NCI-H1694 treated with DMSO at 0.1 percent for 48 hours (cell line): Measurements from ENCODE around the gene ESRRG.
A peak's percentile ranks its signal among the peaks of the same experiment; 100 is the strongest.
"Not testable (repeated sequence)": the region's sequence is repeated elsewhere in the genome, so short reads cannot be mapped to it uniquely, and the experiment has no call there.

Experiments
- DNase-seq: peaks from one replicate; lab custom pipeline; 2025; lab: John Stamatoyannopoulos, UW

ESRRG gene

DNA sequence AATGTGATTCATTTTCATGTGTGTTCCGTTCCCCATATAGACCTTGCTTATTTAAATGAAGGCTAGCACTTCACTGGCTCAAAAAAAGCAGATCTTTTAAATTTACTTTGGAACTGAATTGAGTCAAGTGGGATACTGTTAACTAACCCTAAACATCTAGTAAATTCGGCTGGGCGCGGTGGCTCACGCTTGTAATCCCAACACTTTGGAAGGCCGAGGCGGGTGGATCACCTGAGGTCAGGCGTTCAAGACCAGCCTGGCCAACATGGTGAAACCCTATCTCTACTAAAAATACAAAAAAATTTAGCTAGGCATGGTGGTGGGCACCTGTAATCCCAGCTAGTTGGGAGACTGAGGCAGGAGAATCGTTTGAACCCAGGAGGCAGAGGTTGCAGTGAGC is 19.2 kb downstream of the ESRRG start:
- not testable (repeated sequence) for DNase-seq

DNA sequence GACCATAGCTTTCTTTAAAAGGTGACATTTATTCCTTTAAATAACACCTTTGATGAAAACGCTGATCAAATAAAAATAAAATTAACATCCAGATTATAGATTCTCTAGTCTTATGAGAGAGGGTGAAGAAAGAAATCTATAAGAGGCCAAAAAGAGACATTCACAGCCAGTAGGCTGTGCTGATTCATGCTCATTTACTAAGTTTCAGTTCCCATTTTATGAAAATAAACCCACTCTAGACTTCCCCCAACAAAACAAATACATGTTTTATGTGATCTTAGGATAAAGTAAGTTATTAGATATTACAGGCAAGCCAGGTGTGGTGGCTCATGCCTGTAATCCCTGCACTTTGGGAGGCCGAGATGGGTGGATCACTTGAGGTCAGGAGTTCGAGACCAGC is 21.1 kb downstream of the ESRRG start:
- no peak for DNase-seq

DNA sequence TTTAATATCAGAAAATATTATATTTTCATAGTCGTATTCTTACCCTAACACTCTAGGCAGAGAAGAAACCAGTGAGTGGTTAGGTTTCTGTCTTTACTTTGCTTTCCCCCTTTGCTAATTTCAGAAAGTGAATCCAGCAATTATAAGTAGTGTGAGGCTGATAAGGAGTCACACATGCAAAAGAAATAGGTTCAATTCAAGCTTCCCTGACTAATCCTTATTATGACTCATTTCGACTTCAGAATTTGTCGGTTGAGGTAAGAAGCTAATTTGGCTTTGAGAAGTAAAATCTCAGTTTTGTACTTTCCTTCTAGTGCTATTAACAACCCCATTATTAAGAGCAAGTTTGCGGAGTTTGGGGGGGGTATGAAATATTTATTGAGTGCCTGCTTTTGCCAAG is 22.4 kb downstream of the ESRRG start:
- DNase-seq: no peak

DNA sequence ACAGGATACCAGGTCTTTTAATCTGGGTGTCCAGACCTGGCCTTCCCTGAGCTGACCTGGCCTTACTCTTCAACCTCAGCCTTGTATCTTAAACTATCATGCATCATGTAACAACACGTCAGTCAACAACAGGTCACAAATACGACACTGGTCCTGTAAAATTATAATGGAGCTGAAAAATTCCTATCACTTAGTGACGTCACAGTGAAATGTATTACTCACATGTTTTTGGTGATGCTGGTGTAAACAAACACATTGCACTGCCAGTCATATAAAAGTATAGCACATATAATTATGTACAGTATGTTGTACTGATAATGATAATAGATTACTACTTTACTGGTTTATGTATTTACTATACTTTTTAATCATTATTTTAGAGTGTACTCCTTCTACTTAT is 31.5 kb downstream of the ESRRG start:
- DNase-seq: no peak

DNA sequence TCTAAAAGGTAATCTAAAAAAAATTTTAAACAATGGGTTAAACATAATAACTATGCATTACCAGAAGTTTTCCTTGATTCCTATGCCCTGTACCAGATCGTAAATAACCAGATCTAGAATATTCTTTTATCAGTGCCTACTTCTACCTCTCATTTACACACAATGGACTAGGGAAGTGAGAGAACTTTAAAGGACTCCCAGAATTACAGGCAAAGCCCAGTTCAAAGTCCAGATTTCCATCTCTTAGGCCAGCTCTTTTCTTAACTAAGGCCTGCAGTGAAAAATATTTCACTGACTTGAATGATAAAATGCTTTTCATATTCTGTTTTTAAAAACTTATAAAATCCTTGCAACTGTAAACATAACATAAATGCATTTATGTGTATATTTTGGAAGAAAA is 32.6 kb downstream of the ESRRG start:
- DNase-seq: no peak

DNA sequence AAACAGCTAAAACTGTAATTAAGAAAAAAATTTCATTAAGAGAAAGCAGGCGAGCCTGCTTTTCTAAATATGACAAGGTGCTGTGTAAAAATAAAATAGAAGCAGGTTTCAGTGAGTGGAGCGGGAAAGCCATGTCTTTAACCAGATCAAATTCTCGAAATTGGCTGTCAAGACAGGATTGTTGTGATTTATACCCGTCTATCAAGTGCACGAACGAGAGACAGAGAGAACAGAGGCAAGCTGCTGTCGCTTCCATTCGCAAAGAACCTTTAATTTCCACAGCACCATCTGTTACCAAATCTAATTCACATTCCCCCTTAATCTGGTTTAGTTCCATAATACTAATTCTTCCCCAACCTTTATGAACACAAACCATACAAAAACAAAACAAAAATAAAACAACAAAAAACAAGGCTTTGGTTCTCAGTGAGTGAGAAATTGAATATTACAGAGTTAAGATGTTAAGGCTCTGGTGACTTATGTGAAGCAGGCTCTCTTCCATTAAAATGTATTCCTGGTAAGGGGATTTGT is 35.0 kb downstream of the ESRRG start:
- DNase-seq: peak; percentile 91

DNA sequence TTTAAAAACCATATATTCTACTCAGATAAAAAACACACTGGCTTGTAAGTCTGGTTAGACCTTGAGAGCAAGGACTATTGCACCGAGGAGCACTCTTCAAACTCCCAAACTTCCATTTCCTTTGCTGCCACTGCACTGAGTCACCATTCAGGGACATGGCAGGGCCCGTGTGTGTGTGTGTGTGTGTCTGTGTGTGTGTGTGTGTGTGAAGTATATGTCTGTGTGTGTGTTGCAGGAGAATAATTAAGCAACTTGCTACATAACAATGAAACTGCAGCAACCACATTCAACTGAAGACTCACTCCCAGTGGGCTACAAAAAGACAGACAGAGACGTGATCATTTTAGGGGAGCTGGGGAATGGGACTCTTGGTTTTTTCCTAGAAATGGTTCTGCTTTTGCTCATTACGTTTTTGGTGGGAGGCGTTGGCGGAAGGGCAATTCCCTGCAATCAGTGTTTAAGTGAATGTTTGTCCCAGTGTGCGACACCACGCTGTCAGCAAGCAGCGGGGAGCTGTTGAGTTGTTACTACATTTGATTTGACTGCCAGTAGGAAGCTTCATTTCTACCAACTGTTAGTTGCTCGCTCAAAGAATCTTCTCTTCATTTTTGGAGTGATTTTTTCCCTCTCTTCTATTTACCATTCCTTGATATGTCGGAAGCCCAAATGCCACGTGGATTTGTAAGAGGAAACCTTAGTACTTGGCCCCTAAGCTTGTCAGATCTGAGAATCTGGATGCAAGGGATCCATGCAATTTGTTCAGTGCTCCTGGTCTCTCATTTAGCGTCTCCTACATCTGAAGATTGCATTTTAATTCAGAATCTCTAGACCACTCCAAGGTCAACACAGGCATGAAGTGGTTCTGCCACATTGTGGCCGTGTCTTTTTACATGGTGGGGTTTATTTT is 36.1 kb downstream of the ESRRG start:
- peak; percentile 56 for DNase-seq

DNA sequence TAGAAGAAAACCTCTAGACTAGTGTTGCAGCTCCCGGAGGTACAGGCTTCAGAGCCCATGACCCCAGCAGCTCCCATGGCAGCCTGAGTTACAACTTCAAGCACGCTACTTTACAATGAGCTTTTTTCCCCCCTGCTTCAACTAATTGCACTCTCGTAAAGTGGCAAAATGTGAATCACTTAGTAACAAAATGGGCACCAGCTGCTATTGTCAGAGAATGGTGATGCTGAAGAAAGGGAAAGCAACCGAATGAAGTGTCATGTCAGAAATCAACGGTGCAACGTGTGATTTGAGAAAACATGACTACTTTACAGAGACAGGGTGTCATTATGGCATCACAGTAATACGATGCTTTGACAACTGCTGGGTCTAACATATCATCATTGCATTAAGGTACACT is 40.5 kb downstream of the ESRRG start:
- peak; percentile 23 for DNase-seq

DNA sequence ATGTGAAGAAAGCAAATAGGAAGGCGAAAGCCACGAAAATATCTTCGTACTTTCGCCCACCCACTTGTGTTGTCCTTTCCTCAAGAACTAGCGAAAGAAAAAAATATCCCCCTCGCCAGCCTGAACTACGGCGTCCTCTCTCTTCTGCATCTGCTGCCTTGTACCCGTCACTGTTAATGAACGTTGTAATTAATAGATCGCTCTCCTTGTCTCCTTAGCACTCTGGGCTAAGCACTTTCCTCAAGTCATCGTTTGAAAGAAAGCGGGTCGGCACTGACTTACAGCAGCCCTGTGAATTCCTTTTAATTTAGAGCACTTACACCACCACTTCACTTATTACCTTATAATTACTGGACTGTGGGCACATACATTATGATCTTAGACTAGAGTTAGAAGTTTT is 44.1 kb downstream of the ESRRG start:
- DNase-seq: no peak

DNA sequence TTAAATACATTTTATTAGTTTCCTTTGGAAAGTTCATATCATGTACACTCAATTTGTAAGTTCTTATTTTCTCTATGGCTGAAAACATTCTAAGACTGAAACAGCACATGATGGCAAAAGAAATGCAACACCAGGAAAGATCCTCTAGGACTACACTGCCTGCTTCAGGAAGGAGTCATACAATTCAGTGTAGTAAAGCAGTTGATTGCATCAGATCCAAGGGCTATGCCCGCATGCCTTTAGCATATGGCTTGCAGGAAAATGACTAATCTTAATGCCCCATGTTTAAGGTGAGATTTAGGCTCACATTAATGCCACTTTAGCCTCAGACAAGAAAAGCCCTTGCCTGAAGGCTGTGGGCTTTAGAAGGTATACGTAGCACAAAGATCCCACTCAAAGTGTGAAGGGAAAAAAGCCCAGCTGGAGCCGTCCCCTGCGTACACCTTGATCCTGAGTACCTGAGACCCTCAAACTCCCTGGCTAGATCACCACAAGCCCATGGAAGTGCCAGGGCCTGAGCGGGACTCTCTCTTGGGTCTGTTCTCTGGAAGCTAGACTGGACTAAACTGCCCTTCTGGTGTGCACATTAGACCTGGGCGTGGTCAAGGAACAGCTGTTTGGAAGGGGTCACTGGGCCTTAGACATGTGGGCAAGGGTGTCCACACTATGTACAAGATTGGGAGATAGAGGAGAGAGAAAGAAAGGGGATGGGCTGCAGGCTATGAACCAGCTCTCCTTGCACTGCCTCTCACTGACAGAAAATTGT is 52.9 kb downstream of the ESRRG start:
- DNase-seq: no peak

DNA sequence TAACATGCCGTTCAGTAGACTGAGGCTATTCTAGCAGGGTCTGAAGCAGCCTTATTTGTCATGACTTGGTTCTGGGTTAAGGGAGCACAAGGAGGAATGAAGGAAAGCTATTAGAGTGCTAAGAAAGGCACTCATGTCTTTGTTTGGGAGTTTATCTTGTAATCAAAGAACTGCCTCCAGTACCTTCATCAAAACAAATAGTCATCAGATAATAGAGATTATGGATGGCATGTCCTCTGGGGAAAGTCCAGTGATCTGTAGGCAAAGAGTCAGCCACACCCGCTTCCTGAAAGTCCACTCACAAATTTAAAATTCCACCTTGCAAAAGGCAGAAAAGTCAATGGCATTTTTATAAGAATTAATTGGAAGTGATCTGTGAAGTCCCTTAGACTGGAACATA is 56.8 kb downstream of the ESRRG start:
- no peak for DNase-seq

DNA sequence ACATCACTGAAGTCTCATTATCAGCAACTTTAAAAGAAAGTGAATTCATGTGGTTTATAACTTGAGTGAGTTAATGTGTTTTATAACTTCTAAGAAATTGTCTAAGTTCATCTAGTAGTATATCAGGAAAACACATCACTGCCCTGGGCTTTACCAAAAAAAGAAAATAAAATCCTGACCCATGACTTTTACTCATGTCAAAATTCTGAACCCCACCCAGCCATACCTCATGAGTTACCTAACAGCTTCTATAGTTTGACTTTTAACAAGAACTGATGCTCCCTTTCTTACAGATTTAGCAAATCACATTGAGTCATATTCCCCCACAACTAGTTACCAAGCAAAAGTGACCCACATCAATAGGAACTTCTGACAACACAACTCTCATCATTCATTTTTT is 57.4 kb downstream of the ESRRG start:
- DNase-seq: no peak

DNA sequence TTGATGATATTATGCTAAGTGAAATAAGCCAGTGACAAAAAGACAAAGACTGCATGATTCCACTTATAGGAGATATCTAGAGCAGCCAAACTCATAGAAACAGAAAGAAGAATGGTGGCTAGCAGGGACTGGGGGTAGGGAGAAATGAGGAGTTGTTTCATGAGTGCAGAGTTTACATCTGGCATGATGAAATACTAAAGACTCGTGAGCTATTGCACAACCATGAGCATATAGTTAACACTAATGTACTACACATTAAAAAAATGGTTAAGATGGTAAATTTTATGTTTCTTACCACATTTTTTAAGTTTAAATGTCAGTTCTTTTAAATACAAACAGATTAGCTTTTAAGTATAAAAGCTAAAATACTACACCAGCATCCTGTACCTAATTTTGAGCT is 57.8 kb downstream of the ESRRG start:
- no peak for DNase-seq

DNA sequence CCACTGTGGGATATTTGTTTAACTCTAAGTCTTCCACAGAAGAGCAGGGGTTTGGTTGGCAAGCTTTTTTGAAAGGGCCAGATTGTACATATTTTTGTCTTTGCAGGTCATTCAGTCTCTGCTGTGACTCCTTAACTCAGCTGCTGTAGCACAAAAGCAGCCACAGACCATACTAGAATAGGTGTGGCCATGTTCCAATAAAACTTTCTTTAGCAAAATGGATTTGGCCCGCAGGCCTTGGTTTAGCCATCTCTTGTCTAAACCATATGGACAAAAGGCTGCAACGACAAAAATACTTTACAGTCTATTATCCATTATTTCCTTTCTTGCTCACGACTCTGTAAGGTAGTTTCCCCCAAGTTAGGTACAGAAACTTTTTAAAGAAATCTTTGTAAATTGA is 60.5 kb downstream of the ESRRG start:
- DNase-seq: no peak

DNA sequence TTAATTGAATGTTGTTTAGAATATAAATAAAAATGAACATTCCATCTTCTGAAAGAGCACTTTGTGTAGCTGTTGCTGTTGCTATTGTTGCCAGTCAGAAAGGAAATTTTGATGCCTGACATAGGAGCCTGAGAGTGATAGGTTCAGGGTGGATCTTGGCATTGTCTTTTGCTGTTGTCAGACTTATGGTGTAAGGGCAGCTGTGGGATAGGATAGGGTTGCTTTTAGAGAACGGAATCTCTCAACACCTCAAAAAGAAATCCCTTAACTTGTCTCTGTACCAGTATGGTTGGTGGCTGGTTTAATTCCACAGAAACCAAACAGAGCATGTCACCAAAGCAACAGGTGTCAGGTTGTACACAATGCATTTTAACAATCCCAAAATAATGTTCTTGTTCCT is 62.7 kb downstream of the ESRRG start:
- no peak for DNase-seq

DNA sequence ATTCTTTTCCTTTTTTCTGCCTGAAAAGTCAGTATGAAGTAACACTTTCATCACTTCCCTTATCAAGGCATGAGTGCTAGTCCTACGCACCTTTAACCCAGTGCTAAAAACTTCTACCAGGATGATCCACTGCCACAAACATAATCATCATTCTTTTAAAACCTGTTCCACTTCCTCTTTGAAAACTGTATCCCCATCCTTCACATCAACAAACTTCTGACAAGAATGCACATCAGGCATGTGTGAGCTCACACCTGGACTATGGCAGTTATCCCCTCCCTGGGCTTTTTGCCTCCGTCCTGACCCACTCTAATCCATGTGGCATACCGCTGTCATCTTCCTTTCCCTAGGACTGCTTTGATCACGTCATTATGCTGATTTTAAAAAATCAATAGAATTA is 70.2 kb downstream of the ESRRG start:
- no peak for DNase-seq

DNA sequence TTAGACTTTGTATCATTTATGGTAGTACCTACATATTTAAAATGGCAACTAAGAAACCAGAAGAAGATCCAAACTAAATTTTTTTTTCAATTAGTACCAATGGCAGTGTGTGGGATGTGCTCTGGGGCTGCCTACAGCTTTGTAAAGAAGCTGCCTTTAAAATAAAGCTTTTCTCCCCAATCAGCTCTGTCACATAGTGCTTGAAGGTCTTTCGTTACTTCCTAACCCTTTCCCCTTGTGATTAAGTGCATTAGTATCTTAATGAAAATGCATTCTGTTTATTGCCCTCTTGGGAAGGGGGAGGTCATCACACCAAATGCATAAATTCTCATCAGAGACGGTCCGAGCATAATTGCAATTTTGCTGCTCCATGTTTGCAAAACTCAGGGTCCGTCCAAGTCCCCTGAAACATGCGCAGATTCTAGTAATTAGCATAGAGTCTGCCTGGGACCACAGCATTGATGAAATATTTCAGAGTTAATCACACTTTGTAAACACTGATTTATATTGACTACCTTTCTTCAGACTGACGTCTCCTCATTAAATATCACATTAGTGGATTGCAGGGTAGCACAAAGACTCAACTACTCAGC is 71.3 kb downstream of the ESRRG start:
- no peak for DNase-seq

DNA sequence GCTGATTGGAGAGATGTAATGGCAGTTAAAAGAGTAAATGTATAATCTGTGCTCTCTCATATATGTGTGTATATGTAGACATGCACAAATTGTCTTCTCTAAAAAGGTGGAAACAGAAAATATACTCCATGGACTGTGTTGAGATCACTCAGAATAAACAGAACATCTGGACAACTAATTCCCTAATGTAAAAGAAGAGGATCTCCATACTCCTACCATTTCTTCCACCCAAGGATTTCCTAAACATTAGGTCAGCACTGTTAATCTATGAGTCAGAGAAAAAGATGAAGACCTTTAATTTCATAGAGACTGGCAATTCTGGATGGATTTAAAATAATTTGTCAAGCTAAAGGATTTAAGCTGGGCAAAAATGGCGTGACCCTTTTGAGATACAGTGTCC is 80.1 kb downstream of the ESRRG start:
- DNase-seq: no peak

DNA sequence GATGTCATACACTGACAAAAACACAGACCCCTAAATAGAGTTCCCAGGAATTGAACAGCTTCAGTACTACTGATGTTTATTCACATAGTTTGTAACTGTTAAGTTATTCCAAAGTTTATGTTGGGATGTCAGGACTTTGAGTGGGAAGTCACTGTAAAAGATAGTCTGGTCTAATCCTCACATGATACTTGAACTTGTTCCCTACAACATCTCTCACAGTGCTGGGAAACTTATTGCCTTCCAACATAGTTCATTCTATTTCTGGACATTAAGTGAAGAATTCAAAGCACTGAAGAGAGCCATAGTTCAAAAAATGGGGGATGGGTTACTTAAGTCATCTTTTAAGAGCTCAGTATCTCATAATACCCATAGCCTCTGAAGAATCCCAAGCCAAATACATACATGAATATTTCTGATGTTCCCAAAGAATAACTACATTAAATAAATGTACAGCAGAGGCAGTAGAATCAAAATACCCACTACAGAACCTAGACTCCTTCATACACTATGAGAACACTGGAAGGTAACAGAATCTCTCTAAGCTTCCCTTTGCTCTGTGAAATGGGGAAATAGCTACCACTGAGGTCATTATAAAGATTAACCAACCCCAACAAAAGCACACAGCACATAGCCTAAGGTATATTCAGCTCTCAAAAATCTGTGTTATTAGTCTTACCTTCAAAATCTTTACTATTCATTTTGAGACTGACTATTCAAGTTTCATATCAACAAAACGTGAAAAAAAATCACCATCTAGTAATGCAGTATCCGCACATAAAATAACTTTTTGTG is 81.4 kb downstream of the ESRRG start:
- DNase-seq: no peak

DNA sequence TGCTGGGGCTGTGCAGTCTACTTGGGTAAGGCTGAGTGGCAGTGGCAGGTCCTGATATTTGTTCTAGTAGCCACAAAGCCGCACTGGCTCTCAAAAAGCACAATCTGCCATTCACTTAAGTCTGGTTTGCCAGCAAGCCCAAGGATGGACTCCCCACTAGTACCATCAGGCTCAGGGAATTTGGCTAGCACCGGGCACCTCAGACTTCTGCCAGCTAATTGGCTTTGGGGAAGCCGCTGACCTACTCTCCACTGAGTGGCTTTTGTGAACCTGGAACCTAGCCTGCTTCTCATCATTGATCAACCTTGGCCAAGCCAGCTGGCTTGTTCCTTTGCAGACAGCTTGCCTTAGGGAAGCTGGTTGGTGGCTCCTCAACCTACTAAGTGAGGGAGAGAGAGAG is 83.1 kb downstream of the ESRRG start:
- no peak for DNase-seq

DNA sequence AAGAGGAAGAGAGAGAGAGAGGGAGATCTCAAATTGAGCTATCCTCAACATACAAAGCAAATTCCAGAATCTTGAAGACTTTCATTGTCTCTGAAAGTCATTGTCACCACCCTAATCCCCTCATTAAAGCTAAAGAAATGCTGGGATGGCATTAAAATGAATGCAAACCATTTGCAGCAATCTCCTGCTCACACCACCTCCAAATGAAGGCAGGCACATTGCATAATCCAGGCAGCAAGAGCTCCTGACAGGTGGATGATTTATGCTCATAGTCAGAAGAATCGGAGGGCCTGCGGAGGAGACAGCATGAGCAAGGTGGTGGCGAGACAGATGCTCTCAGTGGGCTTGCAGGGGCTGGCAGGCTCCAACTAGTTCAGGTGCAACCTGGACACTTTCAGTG is 90.2 kb downstream of the ESRRG start:
- peak; percentile 60 for DNase-seq

DNA sequence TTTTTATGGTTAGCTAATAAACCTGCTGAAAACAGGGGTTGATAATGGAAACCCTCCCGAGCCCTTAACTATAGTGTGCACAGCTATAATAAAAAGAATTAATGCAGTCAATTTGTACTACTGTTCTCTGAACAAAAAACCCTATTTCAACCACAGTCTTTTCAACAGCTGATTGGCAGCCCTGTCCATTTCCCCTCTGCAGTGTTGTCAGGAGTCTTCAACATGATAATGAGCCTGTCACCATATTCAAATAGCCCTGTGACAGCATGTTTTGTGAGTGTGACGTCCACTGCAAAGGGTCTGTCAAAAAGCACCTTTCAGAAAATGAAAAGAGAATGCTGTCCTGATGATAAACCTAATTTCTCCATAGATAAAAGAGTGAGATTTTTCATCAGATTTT is 92.7 kb downstream of the ESRRG start:
- DNase-seq: no peak
